GM23338 (cell line): ENCODE results near the gene SCYGR8. TPM values are rescaled to one million over a fixed set of nuclear protein-coding genes. Genes with fewer than 3 reads are reported as not detected.

ENCODE experiments used
- ATAC-seq: fragments of 200-7000 bp; cut with Tn5 transposase; 3 replicates; pipeline ENCODE4 v1.9.1; 2020
- DNase-seq: peaks from one replicate; pipeline ENCODE4 v3.0.0-alpha.2; 2015; ENCODE audit warnings: low spot score
- H2AFZ ChIP-seq: fragments of 200-600 bp; sonication (generic); 2 replicates; pipeline ENCODE4 v1.8.0; 2016; ENCODE audit warnings: antibody characterized with exemption, mild to moderate bottlenecking, moderate library complexity
- H3F3A ChIP-seq: fragments of 200-600 bp; sonication (generic); replicated peaks from 2 replicates; pipeline ENCODE4 v1.8.0; 2017; ENCODE audit warnings: antibody characterized with exemption, mixed run types, low read depth
- H3K27ac ChIP-seq: fragments of 200-600 bp; sonication (generic); 2 replicates; pipeline ENCODE4 v1.6.1; 2016; ENCODE audit warnings: low read depth
- H3K27me3 ChIP-seq: fragments of 200-600 bp; sonication (generic); 2 replicates; pipeline ENCODE4 v1.8.0; 2016; ENCODE audit warnings: mild to moderate bottlenecking, mixed run types, moderate library complexity; ENCODE audit not compliant: insufficient read depth
- H3K36me3 ChIP-seq: fragments of 200-600 bp; sonication (generic); 2 replicates; pipeline ENCODE4 v1.8.0; 2016; ENCODE audit warnings: mild to moderate bottlenecking; ENCODE audit not compliant: insufficient read depth
- H3K4me1 ChIP-seq: fragments of 200-600 bp; sonication (generic); 2 replicates; pipeline ENCODE4 v1.8.0; 2016; ENCODE audit warnings: mild to moderate bottlenecking, moderate library complexity; ENCODE audit not compliant: insufficient read depth
- H3K4me2 ChIP-seq: fragments of 200-600 bp; sonication (generic); 2 replicates; pipeline ENCODE4 v1.7.1; 2017; ENCODE audit warnings: mixed run types
- H3K4me3 ChIP-seq: fragments of 200-600 bp; sonication (generic); 2 replicates; pipeline ENCODE4 v1.6.1; 2016; ENCODE audit warnings: mixed run types
- H3K79me2 ChIP-seq: fragments of 200-600 bp; sonication (generic); replicated peaks from 2 replicates; pipeline ENCODE4 v1.8.0; 2017; ENCODE audit warnings: mild to moderate bottlenecking; ENCODE audit not compliant: insufficient read depth
- H3K9me2 ChIP-seq: fragments of 200-600 bp; sonication (generic); 2 replicates; pipeline ENCODE4 v1.8.0; 2017; ENCODE audit not compliant: insufficient read depth
- H4K20me1 ChIP-seq: fragments of 200-600 bp; sonication (generic); replicated peaks from 2 replicates; pipeline ENCODE4 v1.8.0; 2017; ENCODE audit warnings: mild to moderate bottlenecking; ENCODE audit not compliant: insufficient read depth
- H3K27ac Mint-ChIP-seq: 2 replicates; pipeline ENCODE4 v1.8.0; 2020; ENCODE audit warnings: inconsistent platforms, mild to moderate bottlenecking, moderate library complexity, mixed read lengths
- H3K27me3 Mint-ChIP-seq: 3 replicates; pipeline ENCODE4 v1.8.0; 2022; ENCODE audit warnings: low read depth, mild to moderate bottlenecking, moderate library complexity, mixed read lengths, inconsistent platforms; ENCODE audit not compliant: insufficient read depth, poor library complexity
- H3K36me3 Mint-ChIP-seq: 3 replicates; pipeline ENCODE4 v1.8.0; 2021; ENCODE audit warnings: low read depth, mild to moderate bottlenecking, inconsistent platforms, moderate library complexity, mixed read lengths
- H3K4me1 Mint-ChIP-seq: 3 replicates; pipeline ENCODE4 v1.8.0; 2020; ENCODE audit warnings: mild to moderate bottlenecking, inconsistent platforms, mixed read lengths
- H3K4me3 Mint-ChIP-seq: 3 replicates; pipeline ENCODE4 v1.8.0; 2021; ENCODE audit warnings: moderate library complexity, mild to moderate bottlenecking, inconsistent platforms, mixed read lengths
- H3K9me3 Mint-ChIP-seq: 3 replicates; pipeline ENCODE4 v1.8.0; 2020; ENCODE audit warnings: moderate library complexity, mild to moderate bottlenecking, inconsistent platforms, mixed read lengths
- CREB1 ChIP-seq: fragments of 250-450 bp; sonication (Bioruptor Pico); IDR thresholded peaks from 2 replicates; pipeline ENCODE4 v1.5.0; 2020; ENCODE audit warnings: low read depth, mild to moderate bottlenecking, moderate library complexity
- EZH2 ChIP-seq: fragments of 200-600 bp; sonication (generic); IDR thresholded peaks from one replicate; pipeline ENCODE4 v1.8.0; 2017; ENCODE audit warnings: antibody characterized with exemption, mild to moderate bottlenecking, low read depth; ENCODE audit not compliant: unreplicated experiment
- EZH2phosphoT487 ChIP-seq: fragments of 200-600 bp; sonication (generic); IDR thresholded peaks from one replicate; pipeline ENCODE4 v1.8.1; 2018; ENCODE audit warnings: antibody characterized with exemption; ENCODE audit not compliant: unreplicated experiment
- JUNB ChIP-seq: IDR thresholded peaks from one replicate; pipeline ENCODE4 v1.6.1; 2016; ENCODE audit warnings: antibody characterized with exemption; ENCODE audit not compliant: unreplicated experiment
- NANOG ChIP-seq: IDR thresholded peaks from 2 replicates; pipeline ENCODE4 v1.6.1; 2016; ENCODE audit warnings: antibody characterized with exemption, borderline replicate concordance
- POLR2AphosphoS5 ChIP-seq: IDR thresholded peaks from 2 replicates; pipeline ENCODE4 v1.6.1; 2016; ENCODE audit warnings: antibody characterized with exemption, low read depth
- STAT1 ChIP-seq: IDR thresholded peaks from one replicate; pipeline ENCODE4 v1.6.1; 2016; ENCODE audit warnings: antibody characterized with exemption; ENCODE audit not compliant: unreplicated experiment
- ZNF114 ChIP-seq: fragments of 250-450 bp; sonication (Bioruptor Pico); IDR thresholded peaks from 2 replicates; pipeline ENCODE4 v1.5.0; 2020; ENCODE audit warnings: mild to moderate bottlenecking, moderate library complexity
- ZNF331 ChIP-seq: fragments of 250-450 bp; sonication (Bioruptor Pico); IDR thresholded peaks from 2 replicates; pipeline ENCODE4 v1.5.0; 2020; ENCODE audit warnings: low read depth, mild to moderate bottlenecking, moderate library complexity
- polyA plus RNA-seq: library from polyadenylated mRNA; unstranded; fragments of >200 nt; fragmentation: Nextera tagmentation; extraction: Ambion mirVana; gene quantifications from 2 replicates; pipeline ENCODE4 v1.2.1, GENCODE V29; 2016
- total RNA-seq: library from RNA; depleted of rRNA; stranded (reverse); fragments of >200 nt; shearing (Covaris generic); gene quantifications from 2 replicates; pipeline ENCODE4 v1.2.3, GENCODE V29; 2014
- TF ChIP-seq, protein P1 (sequence below), 2 experiments: fragments of 200-600 bp in 1 of 2; sonication (generic) in 1 of 2; conservative IDR thresholded peaks; 2 replicates each; pipeline versions ENCODE4 v1.5.1 to v1.6.1; 2016 to 2017; ENCODE audit warnings: antibody characterized with exemption in 2 of 2, low read depth in 2 of 2, mild to moderate bottlenecking in 2 of 2, moderate library complexity in 1 of 2
- TF ChIP-seq, protein P2 (sequence below): IDR thresholded peaks from one replicate; pipeline ENCODE4 v1.6.1; 2018; ENCODE audit warnings: antibody characterized with exemption; ENCODE audit not compliant: unreplicated experiment
- TF ChIP-seq, protein P3 (sequence below): IDR thresholded peaks from 2 replicates; pipeline ENCODE4 v1.6.1; 2016; ENCODE audit warnings: antibody characterized with exemption

The SCYGR8 gene
- total and polyA plus RNA-seq, 2 experiments from 2014 or later = not detected

DNA sequence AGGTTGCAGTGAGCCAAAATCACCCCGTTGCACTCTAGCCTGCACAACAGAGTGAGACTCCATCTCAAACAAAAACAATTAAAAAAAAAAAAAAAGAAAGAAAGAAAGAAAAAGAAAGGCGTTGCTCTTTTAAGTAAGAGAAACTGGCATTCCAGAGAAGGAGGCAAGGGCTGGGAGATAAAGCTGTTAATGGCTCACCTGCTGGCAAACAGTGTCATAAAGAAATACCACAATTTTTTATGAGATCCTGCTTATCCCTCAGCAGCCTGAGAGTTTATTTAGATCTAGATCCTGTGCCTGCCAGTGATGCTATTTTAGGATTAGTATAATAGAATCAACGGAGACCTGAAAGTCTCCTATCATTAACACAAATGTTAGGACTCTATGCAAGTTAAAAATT lies 44.1 kb upstream of the SCYGR8 start:
- no peak overlapping the region for H3K4me3 ChIP-seq
- Mint-ChIP-seq H3K36me3 (peaks cover 18% of the 10 kb centered on the region; the same call in 2 of the 3 replicates), H3K4me3 (no peak overlapping the region), H3K9me3 (no peaks in the 10 kb centered on the region), H3K27ac (no peak overlapping the region), H3K27me3 (peaks cover 2% of the 10 kb centered on the region), H3K4me1 (no peaks in the 10 kb centered on the region)
- TF ChIP-seq POLR2AphosphoS5 (no peak), CREB1 (CRISPR knock-in tag) (no peak), JUNB (no peak), STAT1 (no peak), ZNF331 (no peak), ZNF114 (CRISPR knock-in tag) (no peak), NANOG (no peak)
- no peaks in the 10 kb centered on the region for H3F3A ChIP-seq
- ATAC-seq (no peak), DNase-seq (peak; percentile 11)
- H2AFZ ChIP-seq = no peak overlapping the region
- H3K27me3 ChIP-seq = no peaks in the 10 kb centered on the region
- H3K4me2 ChIP-seq = no peak overlapping the region
- H3K9me2 ChIP-seq = peaks cover 3% of the 10 kb centered on the region; the same call in 1 of the 2 replicates
- H3K79me2 ChIP-seq = no peaks in the 10 kb centered on the region
- no peaks in the 10 kb centered on the region for H3K36me3 ChIP-seq
- H4K20me1 ChIP-seq = no peaks in the 10 kb centered on the region
- H3K27ac ChIP-seq = no peak overlapping the region
- H3K4me1 ChIP-seq = peaks cover 6% of the 10 kb centered on the region; the same call in 1 of the 2 replicates

DNA sequence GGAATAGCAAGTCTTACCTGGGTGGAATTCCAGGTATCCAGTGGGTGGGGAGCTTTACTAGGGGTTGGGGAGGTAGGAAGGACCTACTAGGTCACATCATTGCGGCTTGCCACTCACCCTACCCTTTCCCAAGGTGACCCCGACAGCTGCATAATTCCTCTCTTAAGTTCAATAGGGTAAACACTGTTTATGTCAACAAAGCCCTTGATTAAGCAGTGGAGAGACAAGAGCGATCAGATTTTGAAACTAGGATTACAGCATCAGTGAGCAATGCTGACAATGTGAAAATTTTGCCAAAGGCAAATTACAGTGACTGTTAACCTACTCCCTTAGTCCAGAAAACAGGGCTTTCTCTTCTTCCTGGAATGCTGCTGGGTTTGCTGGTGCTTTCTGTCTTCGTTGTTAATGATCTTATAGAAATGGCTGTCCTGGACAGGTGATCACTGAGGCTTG lies 42.4 kb upstream of the SCYGR8 start:
- no peak overlapping the region for H3K4me2 ChIP-seq
- Mint-ChIP-seq H3K27me3 (peaks cover 2% of the 10 kb centered on the region), H3K4me3 (no peak overlapping the region), H3K9me3 (no peaks in the 10 kb centered on the region), H3K36me3 (peaks cover 18% of the 10 kb centered on the region; the same call in 2 of the 3 replicates), H3K27ac (no peak overlapping the region), H3K4me1 (no peaks in the 10 kb centered on the region)
- H3K27ac ChIP-seq = no peak overlapping the region
- ATAC-seq (peak; percentile 32), DNase-seq (peak; percentile 43)
- H3K27me3 ChIP-seq = no peaks in the 10 kb centered on the region
- H2AFZ ChIP-seq = no peak overlapping the region
- H4K20me1 ChIP-seq = no peaks in the 10 kb centered on the region
- no peak overlapping the region for H3K4me3 ChIP-seq
- peaks cover 3% of the 10 kb centered on the region; the same call in 1 of the 2 replicates for H3K9me2 ChIP-seq
- no peaks in the 10 kb centered on the region for H3F3A ChIP-seq
- H3K79me2 ChIP-seq = no peaks in the 10 kb centered on the region
- H3K4me1 ChIP-seq = peaks cover 6% of the 10 kb centered on the region; the same call in 1 of the 2 replicates
- H3K36me3 ChIP-seq = no peaks in the 10 kb centered on the region
- TF ChIP-seq ZNF114 (CRISPR knock-in tag) (no peak), JUNB (no peak), POLR2AphosphoS5 (no peak), NANOG (no peak), EZH2phosphoT487 (no peak), EZH2 (no peak), ZNF331 (no peak), CREB1 (CRISPR knock-in tag) (no peak), STAT1 (no peak)
- TF ChIP-seq, protein P1, sequence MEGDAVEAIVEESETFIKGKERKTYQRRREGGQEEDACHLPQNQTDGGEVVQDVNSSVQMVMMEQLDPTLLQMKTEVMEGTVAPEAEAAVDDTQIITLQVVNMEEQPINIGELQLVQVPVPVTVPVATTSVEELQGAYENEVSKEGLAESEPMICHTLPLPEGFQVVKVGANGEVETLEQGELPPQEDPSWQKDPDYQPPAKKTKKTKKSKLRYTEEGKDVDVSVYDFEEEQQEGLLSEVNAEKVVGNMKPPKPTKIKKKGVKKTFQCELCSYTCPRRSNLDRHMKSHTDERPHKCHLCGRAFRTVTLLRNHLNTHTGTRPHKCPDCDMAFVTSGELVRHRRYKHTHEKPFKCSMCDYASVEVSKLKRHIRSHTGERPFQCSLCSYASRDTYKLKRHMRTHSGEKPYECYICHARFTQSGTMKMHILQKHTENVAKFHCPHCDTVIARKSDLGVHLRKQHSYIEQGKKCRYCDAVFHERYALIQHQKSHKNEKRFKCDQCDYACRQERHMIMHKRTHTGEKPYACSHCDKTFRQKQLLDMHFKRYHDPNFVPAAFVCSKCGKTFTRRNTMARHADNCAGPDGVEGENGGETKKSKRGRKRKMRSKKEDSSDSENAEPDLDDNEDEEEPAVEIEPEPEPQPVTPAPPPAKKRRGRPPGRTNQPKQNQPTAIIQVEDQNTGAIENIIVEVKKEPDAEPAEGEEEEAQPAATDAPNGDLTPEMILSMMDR (conservative IDR thresholded peaks at IDR 0.05; ENCODE audit: low read depth in 2 of 2) = no peak
- TF ChIP-seq, protein P2, sequence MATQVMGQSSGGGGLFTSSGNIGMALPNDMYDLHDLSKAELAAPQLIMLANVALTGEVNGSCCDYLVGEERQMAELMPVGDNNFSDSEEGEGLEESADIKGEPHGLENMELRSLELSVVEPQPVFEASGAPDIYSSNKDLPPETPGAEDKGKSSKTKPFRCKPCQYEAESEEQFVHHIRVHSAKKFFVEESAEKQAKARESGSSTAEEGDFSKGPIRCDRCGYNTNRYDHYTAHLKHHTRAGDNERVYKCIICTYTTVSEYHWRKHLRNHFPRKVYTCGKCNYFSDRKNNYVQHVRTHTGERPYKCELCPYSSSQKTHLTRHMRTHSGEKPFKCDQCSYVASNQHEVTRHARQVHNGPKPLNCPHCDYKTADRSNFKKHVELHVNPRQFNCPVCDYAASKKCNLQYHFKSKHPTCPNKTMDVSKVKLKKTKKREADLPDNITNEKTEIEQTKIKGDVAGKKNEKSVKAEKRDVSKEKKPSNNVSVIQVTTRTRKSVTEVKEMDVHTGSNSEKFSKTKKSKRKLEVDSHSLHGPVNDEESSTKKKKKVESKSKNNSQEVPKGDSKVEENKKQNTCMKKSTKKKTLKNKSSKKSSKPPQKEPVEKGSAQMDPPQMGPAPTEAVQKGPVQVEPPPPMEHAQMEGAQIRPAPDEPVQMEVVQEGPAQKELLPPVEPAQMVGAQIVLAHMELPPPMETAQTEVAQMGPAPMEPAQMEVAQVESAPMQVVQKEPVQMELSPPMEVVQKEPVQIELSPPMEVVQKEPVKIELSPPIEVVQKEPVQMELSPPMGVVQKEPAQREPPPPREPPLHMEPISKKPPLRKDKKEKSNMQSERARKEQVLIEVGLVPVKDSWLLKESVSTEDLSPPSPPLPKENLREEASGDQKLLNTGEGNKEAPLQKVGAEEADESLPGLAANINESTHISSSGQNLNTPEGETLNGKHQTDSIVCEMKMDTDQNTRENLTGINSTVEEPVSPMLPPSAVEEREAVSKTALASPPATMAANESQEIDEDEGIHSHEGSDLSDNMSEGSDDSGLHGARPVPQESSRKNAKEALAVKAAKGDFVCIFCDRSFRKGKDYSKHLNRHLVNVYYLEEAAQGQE = no peak
- TF ChIP-seq, protein P3, sequence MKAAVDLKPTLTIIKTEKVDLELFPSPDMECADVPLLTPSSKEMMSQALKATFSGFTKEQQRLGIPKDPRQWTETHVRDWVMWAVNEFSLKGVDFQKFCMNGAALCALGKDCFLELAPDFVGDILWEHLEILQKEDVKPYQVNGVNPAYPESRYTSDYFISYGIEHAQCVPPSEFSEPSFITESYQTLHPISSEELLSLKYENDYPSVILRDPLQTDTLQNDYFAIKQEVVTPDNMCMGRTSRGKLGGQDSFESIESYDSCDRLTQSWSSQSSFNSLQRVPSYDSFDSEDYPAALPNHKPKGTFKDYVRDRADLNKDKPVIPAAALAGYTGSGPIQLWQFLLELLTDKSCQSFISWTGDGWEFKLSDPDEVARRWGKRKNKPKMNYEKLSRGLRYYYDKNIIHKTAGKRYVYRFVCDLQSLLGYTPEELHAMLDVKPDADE = no peak
